HS-27A (cell line): ENCODE measurements around the gene TXNL1.
"Not testable (repeated sequence)": the region's sequence is repeated elsewhere in the genome, so short reads cannot be mapped to it uniquely, and the experiment has no call there.

ENCODE experiments used
- DNase-seq: peaks from one replicate; pipeline ENCODE4 v3.0.0-alpha.2; 2012; ENCODE audit warnings: low read depth, missing footprints

The TXNL1 gene

GRCh38 chr18:56643381-56643780 lies 5.0 kb upstream of the TXNL1 start:
- no peak for DNase-seq

DNA sequence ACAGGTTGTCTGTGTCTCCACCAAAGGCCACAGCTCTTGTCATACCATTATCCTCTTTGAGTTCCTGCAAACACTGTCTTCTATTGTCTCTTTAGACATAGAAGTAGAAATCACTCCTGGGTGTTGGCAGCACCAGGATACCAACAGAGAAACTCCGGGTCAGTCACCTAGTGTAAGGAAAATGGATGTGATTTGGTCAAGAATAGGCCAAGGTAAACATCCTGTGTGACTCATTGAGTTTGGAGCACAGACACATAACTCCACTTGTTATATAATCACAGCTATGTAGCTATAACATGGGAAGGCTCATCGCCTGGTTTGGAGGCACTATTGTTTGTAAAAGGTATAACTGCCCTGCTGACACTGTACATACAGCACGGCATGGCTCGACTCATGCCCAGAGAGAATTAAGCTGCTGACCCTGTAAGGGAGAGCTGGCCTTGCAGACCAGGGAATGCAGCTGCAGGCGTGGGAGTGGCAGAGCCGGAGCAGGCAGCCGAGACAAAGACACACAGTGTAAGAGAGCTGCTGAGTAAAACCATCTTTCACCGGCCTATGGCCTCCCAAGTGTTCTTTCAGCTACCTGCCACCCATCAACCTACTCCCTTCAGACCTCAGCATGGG lies 3.4 kb upstream of the TXNL1 start:
- no peak for DNase-seq

GRCh38 chr18:56639571-56639970 lies 1.2 kb upstream of the TXNL1 start:
- no peak for DNase-seq

DNA sequence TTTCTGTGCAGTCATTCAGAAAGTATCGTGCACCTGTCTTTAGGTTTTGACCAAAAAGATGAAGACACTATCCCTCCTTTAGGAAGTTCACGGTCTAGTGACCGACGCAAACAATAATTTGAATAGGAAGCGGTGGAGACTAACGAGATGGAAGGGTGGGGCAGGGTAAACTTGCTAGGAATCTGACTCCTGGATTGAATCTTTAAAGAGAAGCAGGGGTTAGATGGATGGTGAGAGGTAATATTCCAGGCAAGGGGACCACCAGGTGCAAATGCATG lies 651 bp upstream of the TXNL1 start:
- DNase-seq: no peak

DNA sequence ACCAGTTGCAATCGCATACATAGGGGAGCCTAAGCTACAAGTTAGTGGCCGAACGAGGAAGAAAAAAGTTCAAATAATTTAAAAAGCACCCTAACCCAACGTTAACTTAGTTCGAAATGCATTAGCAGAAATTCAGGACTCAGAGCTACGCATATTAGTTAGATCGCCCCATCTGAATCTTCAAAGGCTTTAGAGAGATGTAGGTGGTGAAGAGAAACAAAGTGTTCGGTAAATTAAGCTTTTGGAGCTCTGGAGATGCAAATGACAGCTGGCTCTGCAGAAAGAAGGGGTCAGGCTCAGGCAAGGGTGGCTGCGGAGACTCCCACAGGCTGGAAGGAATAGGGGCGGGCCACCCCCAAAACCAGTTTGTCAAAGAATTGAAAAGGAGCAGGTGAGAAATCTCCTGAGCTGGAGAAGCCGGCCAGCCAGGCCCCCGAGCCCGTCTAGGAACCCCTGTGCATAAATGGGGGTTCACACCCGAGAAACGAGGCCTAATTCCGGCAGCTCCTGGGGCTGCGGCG lies 621 bp downstream of the TXNL1 start:
- no peak for DNase-seq

DNA sequence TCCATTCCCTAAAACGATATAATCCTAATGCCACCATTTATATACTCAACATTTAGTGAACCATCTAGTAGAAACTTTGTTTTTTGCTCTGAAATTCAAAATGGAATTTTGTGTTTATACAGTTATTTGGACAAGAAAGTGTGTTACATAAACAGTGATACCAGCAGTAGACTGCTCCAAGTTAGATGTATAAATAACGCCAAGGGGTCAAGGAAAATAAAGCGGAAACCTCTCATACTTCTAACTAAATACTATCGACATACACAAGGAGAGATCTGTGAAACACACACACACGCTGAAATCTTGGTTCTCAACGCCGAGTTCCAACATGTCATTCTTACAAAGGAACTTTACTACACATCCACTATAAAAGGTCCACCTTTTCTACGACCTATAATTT lies 1.2 kb downstream of the TXNL1 start:
- DNase-seq: no peak

DNA sequence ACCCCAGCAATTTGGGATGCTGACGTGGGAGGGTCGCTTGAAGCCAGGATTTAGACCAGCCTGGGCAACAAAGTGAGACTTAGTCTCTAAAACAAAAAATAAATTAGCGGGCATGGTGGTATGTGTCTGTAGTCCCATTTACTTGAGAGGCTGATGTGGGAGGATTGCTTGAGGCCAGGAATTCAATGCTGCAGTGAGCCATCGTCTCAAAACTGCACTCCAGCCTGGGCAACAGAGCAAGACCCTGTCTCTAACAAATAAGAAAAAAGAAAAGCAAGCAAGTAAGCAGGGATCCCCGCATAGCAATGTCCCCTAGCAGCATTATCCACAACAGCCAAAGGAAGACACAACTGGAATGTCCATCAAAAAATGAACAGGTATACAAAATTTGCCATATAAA lies 3.4 kb downstream of the TXNL1 start:
- no peak for DNase-seq

DNA sequence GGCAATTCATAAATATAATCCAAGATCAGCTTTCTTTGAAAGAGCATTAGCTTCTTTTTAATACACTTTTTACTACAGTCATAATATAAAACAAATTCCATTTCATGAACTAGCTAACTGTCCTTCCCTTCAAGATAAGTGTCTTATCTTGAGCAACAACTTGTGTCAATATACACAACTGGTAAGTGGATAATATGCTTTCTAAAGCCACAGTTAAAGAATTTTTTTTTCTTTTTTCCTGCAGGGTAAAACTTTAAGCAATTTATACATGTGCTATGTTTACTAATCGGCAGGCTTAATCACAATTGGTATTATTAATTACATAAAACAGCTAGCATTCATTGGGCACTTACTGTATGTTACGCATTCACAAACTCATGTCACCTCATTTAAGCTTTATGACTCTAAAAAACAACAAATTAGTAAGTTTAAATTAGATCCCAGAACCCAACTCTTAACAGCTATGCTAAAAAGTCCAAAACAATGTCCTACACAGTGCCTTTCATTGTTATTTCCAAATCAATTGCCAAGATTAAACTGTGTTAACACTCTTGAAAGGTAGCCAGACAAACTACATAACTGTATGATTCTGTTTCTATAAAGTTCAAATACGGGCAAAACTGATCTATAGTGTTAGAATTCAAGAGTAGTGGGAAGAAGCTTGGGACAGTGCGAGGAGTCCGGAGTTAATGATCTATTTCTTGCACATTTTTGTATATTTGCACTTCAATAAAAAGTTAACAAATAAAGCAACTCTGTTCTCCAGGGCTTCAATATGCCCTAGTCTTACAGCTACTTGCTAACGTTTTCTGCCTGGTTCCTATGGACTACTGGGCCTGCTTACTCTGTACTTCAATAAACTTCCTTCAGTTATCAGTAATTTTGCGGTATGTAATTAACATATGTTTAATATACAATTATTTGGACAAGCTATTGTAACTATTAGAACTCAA lies 6.0 kb downstream of the TXNL1 start:
- no peak for DNase-seq

DNA sequence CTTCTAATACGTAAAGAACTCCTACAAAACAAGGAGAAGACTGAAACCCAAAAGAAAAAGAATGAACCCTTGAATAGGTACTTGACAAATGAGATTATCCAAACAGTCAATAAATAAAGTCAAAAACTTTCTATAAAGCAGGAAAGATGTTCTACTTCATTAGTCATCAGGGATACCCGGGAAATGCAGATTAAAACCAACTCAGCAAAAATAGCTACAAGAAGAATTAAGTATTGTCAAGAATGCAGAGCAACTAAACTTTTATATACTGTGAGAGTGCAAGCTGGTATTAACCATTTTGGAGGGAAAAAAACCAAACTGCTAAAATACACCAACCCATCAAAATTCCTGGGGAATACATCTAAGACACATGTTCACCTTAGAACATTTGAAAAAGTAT lies 10.4 kb downstream of the TXNL1 start:
- no peak for DNase-seq

DNA sequence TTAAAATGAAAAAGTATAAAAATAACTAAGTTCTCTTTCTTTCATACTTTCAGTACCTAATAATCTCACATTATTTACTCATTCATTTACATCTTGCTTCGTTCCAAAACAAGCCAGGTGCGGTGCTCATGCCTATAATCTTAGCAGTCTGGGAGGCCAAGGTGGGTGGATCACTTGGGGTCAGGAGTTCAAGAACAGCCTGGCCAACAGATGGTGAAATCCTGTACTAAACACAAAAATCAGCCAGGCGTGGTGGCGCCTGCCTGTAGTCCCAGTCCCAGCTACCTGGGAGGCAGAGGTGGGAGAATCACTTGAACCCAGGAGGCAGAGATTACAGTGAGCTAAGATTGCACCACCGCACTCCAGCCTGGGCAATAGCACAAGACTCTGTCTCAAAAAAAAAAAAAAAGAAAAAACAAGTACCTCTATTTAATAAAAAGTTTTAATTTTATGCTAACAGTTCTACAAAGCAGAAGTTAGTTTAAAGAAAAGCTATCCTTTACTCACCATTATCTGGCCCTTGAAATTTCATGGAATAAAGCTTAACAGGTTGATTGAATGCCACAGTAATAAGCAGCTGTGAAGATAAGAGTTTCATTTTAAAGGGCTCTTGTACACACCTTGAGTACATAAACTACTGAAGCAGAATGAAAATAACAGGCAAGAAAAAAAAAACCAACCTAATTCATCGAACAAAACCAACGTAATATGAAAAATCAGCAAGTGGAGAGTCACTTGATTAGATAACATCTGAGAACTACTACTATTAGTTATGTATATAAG lies 22.5 kb downstream of the TXNL1 start:
- DNase-seq: no peak

GRCh38 chr18:56606618-56607017 lies 31.8 kb downstream of the TXNL1 start:
- no peak for DNase-seq

DNA sequence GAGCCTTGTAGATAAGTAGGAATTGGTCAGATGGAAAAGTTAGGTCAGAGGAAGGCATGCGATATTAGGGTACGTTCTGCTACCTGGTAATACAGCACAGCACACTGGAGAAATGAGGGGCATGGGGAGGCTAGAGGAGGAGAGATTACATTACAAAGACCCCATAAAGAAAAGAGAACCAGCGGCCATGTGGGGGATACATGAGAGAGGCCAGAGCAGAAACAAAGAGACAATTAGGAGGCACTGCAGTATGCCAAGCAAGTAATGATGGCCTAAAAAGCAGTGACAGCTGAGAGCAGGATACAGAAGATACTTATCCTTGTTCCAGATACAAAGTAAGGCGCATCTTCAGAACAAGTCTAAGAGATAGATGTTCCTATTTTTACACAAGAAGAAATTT lies 40.0 kb downstream of the TXNL1 start:
- no peak for DNase-seq

DNA sequence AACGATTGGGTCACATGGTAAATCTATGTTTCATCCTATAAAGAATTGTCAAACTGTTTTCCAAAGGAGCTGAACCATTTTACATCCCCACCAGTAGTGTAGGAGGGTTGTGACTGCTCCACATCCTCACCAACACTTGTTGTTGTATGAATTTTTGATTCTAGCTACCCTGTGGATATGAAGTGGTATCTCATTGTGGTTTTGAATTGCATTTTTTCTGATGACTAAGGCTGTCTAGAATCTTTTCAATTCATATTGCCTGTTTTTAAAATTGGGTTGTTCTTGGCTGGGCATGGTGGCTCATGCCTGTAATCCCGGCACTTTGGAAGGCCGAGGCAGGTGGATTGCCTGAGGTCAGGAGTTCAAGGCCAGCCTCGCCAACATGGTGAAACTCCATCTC lies 44.5 kb downstream of the TXNL1 start:
- peak; percentile 31 for DNase-seq

GRCh38 chr18:56580026-56580425 lies 58.4 kb downstream of the TXNL1 start:
- no peak for DNase-seq

DNA sequence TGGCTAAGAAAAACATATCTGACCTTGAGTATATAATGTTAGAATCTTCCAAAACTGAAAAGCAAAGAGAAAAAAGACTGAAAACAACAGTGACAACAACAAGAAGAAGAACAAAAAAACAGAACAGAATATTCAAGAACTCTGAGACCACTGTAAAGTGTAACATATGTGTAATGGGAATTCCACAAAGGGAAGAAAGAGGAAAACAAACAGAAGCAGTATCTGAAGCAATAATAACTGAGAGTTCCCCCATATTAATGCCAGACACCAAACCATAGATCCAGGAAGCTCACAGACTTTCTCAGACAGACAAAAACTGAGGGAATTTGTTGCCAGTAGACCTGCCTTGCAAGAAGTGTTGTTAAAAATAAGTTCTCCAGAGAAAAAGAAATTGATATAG lies 58.9 kb downstream of the TXNL1 start:
- no peak for DNase-seq

- DNase-seq: no peak
These were observed 61.4 kb downstream of the TXNL1 start for GRCh38 chr18:56576826-56577573.

GRCh38 chr18:56575819-56576663 lies 62.4 kb downstream of the TXNL1 start:
- DNase-seq: peak; percentile 27

- DNase-seq: no peak
These were observed 63.5 kb downstream of the TXNL1 start for GRCh38 chr18:56574861-56575260.

- not testable (repeated sequence) for DNase-seq
These were observed 66.1 kb downstream of the TXNL1 start for GRCh38 chr18:56572267-56572666.

DNA sequence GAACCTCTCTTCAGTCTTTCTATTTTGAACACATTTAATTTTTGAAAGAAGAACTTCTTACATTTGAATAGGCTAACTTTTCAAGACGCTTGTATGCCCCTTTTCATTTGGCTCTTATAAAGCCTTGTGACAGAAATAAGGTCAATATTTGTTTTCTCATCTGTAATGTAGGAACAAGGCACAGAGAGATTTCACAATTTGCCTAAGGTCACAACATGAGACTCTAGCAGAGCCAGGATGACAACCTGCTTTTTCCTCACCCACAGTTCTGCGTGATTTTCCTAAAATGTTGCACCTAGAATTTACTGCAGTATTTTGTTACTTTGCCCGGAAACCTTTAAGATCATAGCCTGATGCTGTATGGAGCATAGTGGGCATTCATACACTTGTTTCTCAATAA lies 67.4 kb downstream of the TXNL1 start:
- no peak for DNase-seq

DNA sequence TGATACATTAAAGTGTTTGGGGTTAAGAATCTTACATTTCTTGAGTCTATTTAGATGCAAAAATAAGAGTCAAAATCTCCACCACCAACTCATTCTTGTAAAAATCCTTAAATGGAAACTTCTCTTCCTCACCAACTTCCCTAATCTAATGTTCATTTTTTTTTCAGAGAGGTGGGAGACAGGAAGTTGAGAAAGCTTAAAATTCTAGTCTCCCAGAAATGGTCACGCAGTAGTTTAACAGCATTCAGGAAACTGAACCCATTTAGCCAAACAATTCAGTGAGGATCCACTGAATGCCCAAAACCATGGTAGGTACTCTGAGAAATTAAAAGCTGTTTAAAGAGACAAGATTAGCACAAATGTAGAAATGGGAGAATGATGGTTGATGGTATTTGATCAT lies 69.0 kb downstream of the TXNL1 start:
- no peak for DNase-seq
